ENCODE data around the gene AGTR1.
"Not testable (repeated sequence)": the region's sequence is repeated elsewhere in the genome, so short reads cannot be mapped to it uniquely, and the experiment has no call there.

Gene AGTR1

DNA sequence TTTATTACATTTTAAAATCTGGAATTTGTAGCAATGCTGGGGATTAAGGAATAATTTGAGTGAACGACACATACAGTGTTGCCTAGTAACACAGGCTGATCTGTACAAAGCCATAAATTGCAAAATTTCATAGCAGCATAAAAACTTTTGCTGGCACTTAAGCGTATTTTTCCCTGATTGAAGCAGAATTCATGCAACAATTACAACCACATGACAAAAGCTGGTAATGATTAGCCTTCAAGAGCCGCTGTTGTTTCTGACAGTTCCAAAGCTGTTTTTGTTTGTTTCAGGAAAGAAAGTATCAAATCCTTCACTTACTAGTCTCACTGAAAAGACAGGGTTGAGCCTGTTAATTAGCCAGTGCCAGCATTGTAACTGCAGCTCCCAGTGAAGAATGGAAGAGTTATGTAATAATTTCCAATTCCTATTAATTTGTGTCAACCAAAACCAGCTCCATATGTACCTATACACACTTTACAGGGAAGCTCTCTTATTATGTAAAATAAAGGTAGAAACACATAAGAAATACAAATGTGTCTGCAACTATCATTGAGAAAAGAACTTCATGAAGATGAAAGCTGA lies 60.7 kb downstream of the AGTR1 start:
- no peak for DNase-seq (ENCODE audit: low read depth, low spot score)

DNA sequence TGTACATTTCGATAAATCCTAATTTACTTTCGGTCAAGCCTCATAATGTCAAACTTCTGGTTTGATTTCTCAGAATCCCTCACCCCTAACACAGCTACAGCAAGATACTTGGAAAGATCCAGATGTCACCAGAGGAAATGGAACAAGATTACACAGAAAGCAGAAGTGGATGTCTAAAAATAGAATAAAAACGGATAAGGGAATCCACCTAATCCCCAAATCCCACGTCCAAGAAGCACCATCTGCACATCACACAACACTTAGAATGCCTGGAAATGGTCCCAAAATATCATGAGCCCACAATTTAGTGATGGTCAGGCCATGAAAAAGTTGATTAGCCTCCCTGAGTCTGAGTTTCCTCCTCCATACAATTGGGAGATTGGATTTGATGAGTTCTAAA lies 61.7 kb downstream of the AGTR1 start:
- DNase-seq (ENCODE audit: low read depth, low spot score) = no peak

DNA sequence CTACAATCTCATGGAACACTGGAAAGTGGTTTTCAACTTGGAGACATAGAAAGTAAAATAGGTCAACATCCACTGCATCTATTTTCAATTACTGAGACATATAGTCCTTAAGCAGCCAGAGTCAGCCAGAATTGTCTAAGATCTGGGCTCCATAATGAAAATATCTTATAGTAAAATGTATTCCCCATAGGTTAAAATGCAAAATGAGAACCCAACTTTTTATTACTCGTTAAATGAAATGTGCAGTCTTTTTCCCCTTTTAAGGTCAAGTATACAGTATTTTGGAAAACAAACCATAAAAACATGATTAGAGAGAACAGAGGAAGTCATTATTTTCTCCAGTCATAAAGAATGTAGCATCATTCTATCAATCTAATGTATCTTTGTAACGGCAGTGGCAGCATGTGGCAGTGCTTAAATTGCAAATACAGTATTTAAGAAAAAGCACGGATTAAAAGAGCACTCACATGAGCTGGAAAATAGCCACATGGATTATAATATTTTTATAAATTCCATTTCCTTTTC lies 65.5 kb downstream of the AGTR1 start:
- no peak for DNase-seq (ENCODE audit: low read depth, low spot score)

DNA sequence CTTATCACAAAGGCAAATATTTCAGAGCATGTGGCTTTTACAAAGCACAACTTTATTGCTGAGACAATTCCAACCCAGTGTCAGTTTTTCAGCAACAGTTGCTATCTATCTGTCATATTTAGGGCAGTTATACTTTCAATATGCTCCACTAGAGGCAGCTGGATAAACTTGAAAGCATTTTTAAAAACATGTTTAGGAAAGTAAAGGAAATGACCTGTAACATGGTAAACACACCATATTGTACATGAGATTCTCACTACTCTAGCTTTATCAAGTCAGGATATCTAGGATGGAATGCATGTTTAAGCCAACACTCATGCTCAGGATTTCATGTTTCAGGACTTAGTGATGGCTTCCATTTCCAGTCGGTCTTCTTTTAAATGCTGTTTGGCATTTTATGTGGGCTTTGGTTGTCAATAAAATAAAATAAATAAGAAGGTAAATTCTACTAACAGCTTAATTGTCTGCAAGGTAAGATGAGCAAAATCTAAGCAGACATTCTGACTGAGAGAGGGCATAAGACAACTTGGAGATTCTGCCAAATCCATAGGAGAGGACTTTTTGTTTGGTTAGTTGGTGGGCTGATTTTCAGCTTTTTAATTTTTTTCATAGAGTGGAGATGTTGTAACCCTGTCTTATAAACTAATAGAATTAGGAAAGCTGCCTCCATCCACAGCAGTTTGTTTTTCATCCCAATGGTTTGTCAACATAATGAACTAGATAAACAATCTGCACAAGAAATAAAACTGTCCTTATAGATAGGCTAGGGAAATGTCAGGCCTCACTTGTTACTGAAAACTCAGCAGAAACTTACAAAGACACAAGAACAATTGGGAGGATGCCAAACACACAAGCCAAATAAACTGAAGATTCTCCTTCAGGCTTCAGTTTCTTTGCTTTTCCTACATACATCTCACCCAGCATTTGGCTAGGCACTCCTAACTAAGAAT lies 66.6 kb downstream of the AGTR1 start:
- no peak for DNase-seq (ENCODE audit: low read depth, low spot score)

DNA sequence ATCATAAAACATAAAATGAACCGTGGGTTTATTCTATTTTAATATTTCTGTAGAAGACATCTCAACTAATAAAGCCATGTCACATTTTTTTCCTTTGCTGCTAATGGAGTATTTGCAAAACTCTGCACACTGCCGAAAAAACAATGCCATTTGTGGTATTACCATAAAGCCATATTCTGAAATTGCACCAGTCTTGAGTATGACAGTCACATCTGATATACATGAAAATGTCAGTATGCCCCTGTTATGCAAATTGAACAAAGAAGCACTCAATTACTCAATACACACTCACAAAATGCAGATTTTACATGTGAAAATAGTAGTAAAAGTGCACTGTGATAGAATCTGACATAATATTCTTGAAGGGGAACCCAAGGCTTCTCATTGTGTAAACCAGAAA lies 74.7 kb downstream of the AGTR1 start:
- no peak for DNase-seq (ENCODE audit: low read depth, low spot score)

DNA sequence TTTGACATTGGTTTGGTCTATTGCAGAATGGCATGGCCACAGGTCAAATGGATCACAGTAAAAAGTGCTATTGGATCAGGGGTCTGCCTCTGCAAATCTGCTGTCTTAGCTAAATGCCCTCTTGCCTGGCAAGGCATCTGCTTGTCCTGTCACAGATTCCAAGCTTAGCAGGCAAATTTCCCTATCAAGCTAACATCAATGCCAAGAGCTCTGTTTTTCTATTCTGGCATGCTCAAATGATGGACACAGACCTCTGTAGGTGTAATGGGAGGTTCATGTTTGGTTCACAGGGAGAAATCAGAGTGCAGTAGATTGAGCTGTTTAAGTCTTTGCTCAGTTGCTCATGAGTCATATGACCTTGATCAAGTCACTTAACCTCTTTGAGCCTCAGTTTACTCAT lies 75.1 kb downstream of the AGTR1 start:
- DNase-seq (ENCODE audit: low read depth, low spot score) = no peak

DNA sequence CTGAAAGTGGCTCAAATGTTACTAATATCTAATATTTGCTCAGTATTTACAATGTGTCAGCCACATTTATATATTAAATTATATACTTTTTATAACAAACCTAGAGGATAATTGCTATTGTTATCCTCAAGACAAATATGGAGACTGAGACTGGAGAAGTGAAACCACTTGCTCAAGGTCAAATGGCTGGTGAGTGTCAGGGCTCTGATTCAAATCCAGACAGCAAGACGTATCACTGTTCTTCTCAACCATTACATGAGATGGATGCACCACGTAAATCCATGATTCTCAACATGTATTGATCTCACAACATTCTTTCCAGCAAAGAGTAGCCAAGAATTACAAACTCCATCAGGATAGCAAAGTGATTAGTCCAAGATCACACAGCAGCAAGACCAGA lies 76.1 kb downstream of the AGTR1 start:
- no peak for DNase-seq (ENCODE audit: low read depth, low spot score)

DNA sequence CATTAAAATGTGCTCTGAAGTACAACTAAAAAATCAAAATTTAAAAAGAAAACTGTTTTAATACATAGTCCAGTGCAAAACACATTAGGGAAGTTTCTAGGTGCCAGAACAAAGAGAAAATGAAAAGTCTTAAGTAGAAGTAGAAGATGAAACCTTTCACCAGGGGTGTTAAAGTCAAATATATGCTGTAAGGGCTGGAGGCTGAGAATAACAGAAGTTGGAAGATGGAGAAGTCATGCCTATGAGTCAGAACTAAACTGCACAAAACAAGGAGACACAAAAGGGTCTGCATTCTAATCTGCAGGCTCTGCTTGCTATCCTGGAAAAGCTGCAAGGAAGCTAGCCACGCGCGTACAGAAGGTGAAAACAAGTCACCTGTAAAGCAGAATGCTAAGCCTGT lies 81.2 kb downstream of the AGTR1 start:
- no peak for DNase-seq (ENCODE audit: low read depth, low spot score)

DNA sequence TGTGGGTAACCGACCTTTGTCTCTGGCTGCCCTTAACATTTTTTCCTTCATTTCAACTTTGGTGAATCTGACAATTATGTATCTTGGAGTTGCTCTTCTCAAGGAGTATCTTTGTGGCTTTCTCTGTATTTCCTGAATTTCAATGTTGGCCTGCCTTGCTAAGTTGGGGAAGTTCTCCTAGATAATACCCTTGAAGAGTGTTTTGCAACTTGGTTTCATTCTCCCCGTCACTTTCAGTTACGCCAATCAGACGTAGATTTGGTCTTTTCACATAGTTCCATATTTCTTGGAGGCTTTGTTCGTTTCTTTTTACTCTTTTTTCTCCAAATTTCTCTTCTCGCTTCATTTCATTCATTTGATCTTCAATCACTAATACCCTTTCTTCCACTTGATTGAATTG lies 87.3 kb downstream of the AGTR1 start:
- not testable (repeated sequence) for DNase-seq (ENCODE audit: low read depth, low spot score)

DNA sequence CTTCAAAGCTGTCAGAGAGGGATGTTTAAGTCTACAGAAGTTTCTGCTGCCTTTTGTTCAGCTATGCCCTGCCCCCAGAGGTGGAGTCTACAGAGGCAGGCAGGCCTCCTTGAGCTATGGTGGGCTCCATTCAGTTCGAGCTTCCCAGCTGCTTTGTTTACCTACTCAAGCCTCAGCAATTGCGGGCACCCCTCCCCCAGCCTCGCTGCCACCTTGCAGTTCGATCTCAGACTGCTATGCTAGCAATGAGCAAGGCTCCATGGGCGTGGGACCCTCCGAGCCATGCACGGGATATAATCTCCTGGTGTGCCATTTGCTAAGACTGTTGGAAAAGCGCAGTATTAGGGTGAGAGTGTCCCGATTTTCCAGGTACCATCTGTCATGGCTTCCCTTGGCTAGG lies 88.5 kb downstream of the AGTR1 start:
- not testable (repeated sequence) for DNase-seq (ENCODE audit: low read depth, low spot score)

DNA sequence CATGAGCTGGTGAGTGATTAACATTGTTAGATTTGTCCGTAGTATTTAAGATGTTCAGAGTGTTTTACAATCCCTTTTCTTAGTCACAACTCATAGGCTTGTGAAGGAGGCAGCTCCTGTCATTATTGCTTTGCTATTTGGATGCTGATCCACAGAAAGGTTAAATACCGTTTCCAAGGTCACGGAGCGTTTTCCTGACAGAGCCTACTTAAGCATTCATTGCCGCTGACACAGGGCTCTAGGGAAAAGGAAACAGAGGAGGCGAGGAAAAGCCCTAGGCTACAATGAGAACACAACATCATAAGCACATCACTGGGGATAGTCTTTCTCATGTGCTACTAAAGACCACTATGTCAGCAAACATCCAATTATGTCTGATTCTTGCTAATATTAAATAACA lies 91.4 kb downstream of the AGTR1 start:
- no peak for DNase-seq (ENCODE audit: low read depth, low spot score)

DNA sequence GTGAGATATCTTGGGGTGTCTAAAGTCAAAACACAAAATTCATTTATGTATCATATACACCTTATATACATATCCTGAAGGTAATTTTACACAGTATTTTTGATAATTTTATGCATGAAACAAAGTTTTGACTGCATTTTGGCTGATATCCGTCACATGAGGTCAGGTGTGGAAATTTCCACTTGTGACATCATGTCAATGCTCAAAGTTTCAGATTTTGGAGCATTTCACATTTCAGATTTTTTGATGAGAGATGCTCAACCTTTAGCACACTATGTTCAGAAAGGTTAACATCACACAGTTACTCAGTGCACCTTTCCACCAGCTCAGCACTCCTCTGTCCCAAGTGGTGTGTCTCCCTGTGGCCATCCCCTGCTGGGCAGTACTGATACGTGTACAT lies 92.2 kb downstream of the AGTR1 start:
- DNase-seq (ENCODE audit: low read depth, low spot score) = no peak

DNA sequence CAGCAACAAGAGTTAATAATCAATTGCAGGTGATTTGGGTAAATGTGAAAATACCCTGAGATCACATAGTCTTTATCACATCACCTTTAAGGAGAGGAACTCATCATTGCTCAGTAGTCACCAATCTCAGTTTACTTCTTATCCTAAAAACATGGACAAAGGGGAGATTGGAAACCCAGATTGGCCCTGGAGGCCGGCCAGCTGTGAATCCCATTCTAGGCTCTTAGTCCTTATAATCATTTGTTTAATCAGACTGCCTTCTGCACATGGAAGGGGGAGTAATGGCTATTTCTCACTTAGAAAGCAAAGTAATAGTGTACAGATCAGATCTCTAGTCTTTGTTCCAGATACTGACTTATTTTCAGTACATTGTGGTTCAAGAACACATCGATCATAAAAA lies 92.7 kb downstream of the AGTR1 start:
- DNase-seq (ENCODE audit: low read depth, low spot score) = no peak

DNA sequence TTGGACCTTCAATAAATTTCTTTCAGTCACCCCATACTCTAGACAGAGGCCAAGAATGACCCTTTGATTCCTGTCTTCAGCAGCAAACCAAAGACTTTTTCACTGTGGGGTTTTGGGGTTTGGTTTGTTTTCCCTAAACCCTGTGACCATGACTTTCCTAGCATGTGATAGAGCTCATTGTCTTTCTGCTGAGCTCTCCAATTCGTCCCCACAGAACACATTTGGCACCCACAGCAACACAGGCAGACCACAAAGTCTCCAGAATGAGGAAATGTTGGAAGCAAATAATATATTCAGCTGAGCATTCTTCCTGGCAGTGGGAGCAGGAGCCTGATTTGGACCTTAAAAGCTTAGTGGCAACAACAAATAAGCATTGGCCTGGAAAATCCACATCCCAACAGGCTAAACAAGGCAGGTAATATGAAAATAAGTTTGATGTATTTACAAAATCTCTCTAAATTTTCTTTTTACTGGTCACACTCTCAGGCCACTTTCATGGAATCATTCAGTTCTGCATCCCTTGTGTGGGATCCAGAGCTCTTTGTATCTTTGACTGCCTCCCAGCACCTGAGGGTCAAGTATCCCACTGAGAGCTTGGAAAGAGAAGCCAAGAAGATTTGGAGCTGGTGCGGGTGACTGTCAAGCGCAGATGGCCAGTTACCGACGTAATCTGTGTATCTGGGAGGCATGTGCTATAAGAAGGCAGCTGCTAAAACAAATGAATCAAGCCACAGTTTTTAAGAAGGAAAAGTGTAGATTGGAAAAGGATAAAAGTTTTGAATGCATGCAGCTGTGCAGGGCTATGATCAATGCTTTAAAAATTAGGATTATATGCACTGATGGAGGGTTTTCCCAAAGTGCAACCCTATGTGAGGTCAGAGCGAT lies 93.4 kb downstream of the AGTR1 start:
- no peak for DNase-seq (ENCODE audit: low read depth, low spot score)

DNA sequence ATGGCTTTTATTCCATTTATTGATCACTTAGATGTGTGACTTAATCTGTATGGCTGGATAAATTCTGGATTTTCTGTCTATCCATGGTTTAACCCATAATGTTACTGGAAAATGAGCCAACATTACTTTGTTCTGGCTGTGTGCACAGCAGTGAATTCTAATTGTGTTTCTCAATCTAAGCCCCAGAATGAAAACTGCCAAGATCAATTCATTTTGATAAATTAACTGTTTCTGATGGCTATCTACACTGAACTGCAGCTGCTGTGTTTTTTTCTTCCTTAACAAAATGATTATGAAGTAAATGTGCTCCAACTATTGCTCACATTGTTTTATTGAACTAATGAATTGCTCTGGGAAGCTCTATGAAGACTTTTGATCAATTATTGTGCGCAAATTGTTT lies 94.2 kb downstream of the AGTR1 start:
- no peak for DNase-seq (ENCODE audit: low read depth, low spot score)

DNA sequence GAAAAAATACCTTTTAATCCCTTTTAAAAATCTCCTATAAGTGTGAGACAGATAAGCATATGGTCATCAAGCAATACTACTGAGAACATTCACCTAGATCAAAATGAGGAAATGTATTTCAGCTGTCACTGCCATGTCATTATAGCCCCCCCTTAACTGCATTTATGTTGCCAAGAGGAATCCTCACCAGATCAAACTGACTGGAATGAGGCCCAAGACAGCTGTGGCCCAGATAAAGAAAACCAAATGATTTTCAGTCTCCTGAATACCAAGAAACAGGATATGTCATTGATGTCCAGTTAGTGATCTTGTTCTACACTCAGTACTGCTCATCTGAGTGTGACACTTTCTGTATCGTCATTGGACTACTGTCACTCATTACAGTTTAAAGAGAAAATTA lies 94.8 kb downstream of the AGTR1 start:
- no peak for DNase-seq (ENCODE audit: low read depth, low spot score)

Measured in activated CD4-positive, CD25-positive, alpha-beta regulatory T cell treated with anti-CD3 and anti-CD28 coated beads, Interleukin-2, amount 50 U/mL, for 16 hours (primary cell).